Ovary (tissue), 3 donors: ENCODE measurements around the gene RASGEF1C.

ENCODE experiments used
- EP300 ChIP-seq: sonication (generic); formaldehyde crosslinking; IDR thresholded peaks from one replicate; pipeline ENCODE4 v1.6.1; 2017; ENCODE audit warnings: antibody characterized with exemption
- TF ChIP-seq, protein P1 (sequence below), 3 donors: fragments of 450-650 bp in 2 of 3; fragments of 200-600 bp in 1 of 3; IDR thresholded peaks; one replicate each; pipeline versions ENCODE4 v1.5.1 to v1.8.0; 2016 to 2022; ENCODE audit warnings: antibody characterized with exemption in 3 of 3, mild to moderate bottlenecking in 1 of 3
- donor health status: DM: no; HTN: no; CAD: no.

DNA sequence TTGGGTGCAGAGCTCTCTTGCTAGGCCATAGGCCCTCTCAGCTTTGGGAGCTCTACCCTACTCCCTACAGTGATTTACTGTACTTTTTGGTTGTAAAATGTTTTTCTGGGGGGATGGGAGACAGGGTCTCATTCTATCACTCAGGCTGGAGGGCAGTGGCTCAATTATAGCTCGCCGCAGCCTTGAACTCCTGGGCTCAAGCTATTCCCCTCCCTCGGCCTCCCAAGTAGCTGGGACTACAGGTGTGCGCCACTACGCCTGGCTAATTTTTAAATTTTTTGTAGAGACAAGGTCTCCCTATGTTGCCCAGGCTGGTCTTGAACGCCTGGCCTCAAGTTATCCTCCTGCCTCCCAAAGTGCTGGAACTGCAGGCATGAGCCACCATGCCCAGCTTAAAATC, 115.8 kb downstream of the RASGEF1C start:
- TF ChIP-seq, protein P1, sequence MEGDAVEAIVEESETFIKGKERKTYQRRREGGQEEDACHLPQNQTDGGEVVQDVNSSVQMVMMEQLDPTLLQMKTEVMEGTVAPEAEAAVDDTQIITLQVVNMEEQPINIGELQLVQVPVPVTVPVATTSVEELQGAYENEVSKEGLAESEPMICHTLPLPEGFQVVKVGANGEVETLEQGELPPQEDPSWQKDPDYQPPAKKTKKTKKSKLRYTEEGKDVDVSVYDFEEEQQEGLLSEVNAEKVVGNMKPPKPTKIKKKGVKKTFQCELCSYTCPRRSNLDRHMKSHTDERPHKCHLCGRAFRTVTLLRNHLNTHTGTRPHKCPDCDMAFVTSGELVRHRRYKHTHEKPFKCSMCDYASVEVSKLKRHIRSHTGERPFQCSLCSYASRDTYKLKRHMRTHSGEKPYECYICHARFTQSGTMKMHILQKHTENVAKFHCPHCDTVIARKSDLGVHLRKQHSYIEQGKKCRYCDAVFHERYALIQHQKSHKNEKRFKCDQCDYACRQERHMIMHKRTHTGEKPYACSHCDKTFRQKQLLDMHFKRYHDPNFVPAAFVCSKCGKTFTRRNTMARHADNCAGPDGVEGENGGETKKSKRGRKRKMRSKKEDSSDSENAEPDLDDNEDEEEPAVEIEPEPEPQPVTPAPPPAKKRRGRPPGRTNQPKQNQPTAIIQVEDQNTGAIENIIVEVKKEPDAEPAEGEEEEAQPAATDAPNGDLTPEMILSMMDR (IDR thresholded peaks at IDR 0.05): no peak
- TF ChIP-seq EP300: no peak
